HEK293 (cell line): ENCODE data around the gene DNAAF9.

Experiments
- CTCF ChIA-PET: fragments of 350-600 bp; formaldehyde crosslinking; extraction: SDS; loops from one replicate; lab custom pipeline; 2021; ENCODE audit warnings: antibody characterized with exemption; lab: Yijun Ruan, JAX
- POLR2A ChIA-PET: fragments of 300-600 bp; formaldehyde crosslinking; extraction: SDS; loops from one replicate; lab custom pipeline; 2020; ENCODE audit warnings: antibody characterized with exemption, inconsistent platforms; lab: Yijun Ruan, JAX
- H3K27ac ChIP-seq: fragments of 200-500 bp; sonication (Bioruptor generic); 2 replicates; pipeline ENCODE4 v1.5.1; 2014; ENCODE audit warnings: low read depth, low read length, control low read depth, inconsistent platforms; ENCODE audit errors: extremely low read depth
- H3K36me3 ChIP-seq, 2 experiments: fragments of 200-500 bp in 1 of 2; sonication (Bioruptor generic) in 1 of 2; 1 replicate in 1 of 2; 2 replicates in 1 of 2; pipeline ENCODE4 v1.5.1; 2014 to 2017; ENCODE audit warnings: inconsistent platforms in 2 of 2, low read length in 2 of 2; ENCODE audit not compliant: control insufficient read depth in 2 of 2, insufficient read depth in 1 of 2
- H3K4me1 ChIP-seq: fragments of 200-500 bp; sonication (Bioruptor generic); 2 replicates; pipeline ENCODE4 v1.5.1; 2014; ENCODE audit warnings: mild to moderate bottlenecking, low read length, inconsistent platforms; ENCODE audit not compliant: control insufficient read depth, insufficient read depth
- H3K4me3 ChIP-seq: 2 replicates; pipeline ENCODE4 v1.5.1; 2011; ENCODE audit warnings: low read depth, mild to moderate bottlenecking, control low read depth, low read length, moderate library complexity
- H3K9me3 ChIP-seq: fragments of 200-500 bp; sonication (Bioruptor generic); 2 replicates; pipeline ENCODE4 v1.5.1; 2014; ENCODE audit warnings: low read depth, low read length, inconsistent platforms; ENCODE audit not compliant: control insufficient read depth, insufficient read depth
- AEBP2 ChIP-seq: fragments of 450-650 bp; formaldehyde crosslinking; IDR thresholded peaks from 2 replicates; pipeline ENCODE4 v1.5.1; 2016; ENCODE audit warnings: missing biosample characterization, missing genetic modification characterization, borderline replicate concordance
- HOXA7 ChIP-seq: sonication (generic); formaldehyde crosslinking; IDR thresholded peaks from 2 replicates; pipeline ENCODE4 v1.8.1; 2022; ENCODE audit warnings: missing genetic modification reagents, borderline replicate concordance
- INSM2 ChIP-seq: fragments of 450-650 bp; formaldehyde crosslinking; IDR thresholded peaks from 2 replicates; pipeline ENCODE4 v1.5.1; 2016; ENCODE audit warnings: missing biosample characterization, missing genetic modification characterization
- SCRT2 ChIP-seq: fragments of 450-650 bp; formaldehyde crosslinking; IDR thresholded peaks from 2 replicates; pipeline ENCODE4 v1.5.1; 2016; ENCODE audit warnings: missing biosample characterization, missing genetic modification characterization
- TCF7L2 ChIP-seq: IDR thresholded peaks from 2 replicates; pipeline ENCODE4 v1.6.1; 2011; ENCODE audit warnings: low read depth, mild to moderate bottlenecking, inconsistent platforms, low read length, moderate library complexity, borderline replicate concordance
- TSHZ1 ChIP-seq: fragments of 450-650 bp; formaldehyde crosslinking; IDR thresholded peaks from 2 replicates; pipeline ENCODE4 v1.5.1; 2016; ENCODE audit warnings: missing biosample characterization, missing genetic modification characterization, borderline replicate concordance
- ZBTB21 ChIP-seq: fragments of 450-650 bp; formaldehyde crosslinking; IDR thresholded peaks from 2 replicates; pipeline ENCODE4 v1.5.1; 2017; ENCODE audit warnings: missing biosample characterization, missing genetic modification characterization
- ZIC2 ChIP-seq: fragments of 450-650 bp; formaldehyde crosslinking; IDR thresholded peaks from 2 replicates; pipeline ENCODE4 v1.5.1; 2016; ENCODE audit warnings: missing biosample characterization, missing genetic modification characterization
- ZNF114 ChIP-seq: fragments of 450-650 bp; formaldehyde crosslinking; IDR thresholded peaks from 2 replicates; pipeline ENCODE4 v1.5.0; 2017; ENCODE audit warnings: missing biosample characterization, missing genetic modification characterization
- ZNF140 ChIP-seq: fragments of 450-650 bp; formaldehyde crosslinking; IDR thresholded peaks from 2 replicates; pipeline ENCODE4 v1.5.1; 2016; ENCODE audit warnings: missing biosample characterization, missing genetic modification characterization
- ZNF169 ChIP-seq: fragments of 450-650 bp; formaldehyde crosslinking; IDR thresholded peaks from 2 replicates; pipeline ENCODE4 v1.5.1; 2016; ENCODE audit warnings: missing biosample characterization, missing genetic modification characterization
- ZNF24 ChIP-seq: fragments of 450-650 bp; formaldehyde crosslinking; IDR thresholded peaks from 2 replicates; pipeline ENCODE4 v1.5.1; 2016; ENCODE audit warnings: missing biosample characterization, missing genetic modification characterization
- ZNF404 ChIP-seq: fragments of 450-650 bp; formaldehyde crosslinking; IDR thresholded peaks from 2 replicates; pipeline ENCODE4 v1.5.1; 2017; ENCODE audit warnings: missing biosample characterization, missing genetic modification characterization
- ZNF423 ChIP-seq: fragments of 450-650 bp; formaldehyde crosslinking; IDR thresholded peaks from 2 replicates; pipeline ENCODE4 v1.5.1; 2016; ENCODE audit warnings: missing biosample characterization, missing genetic modification characterization
- ZNF585B ChIP-seq: fragments of 450-650 bp; formaldehyde crosslinking; IDR thresholded peaks from 2 replicates; pipeline ENCODE4 v1.5.1; 2016; ENCODE audit warnings: missing biosample characterization, missing genetic modification characterization
- ZNF701 ChIP-seq: fragments of 450-650 bp; formaldehyde crosslinking; IDR thresholded peaks from 2 replicates; pipeline ENCODE4 v1.5.1; 2016; ENCODE audit warnings: missing biosample characterization, missing genetic modification characterization
- ZNF792 ChIP-seq: fragments of 450-650 bp; formaldehyde crosslinking; IDR thresholded peaks from 2 replicates; pipeline ENCODE4 v1.5.1; 2016; ENCODE audit warnings: missing biosample characterization, missing genetic modification characterization
- TF ChIP-seq, protein P1 (sequence below): fragments of 450-650 bp; formaldehyde crosslinking; IDR thresholded peaks from 2 replicates; pipeline ENCODE4 v1.5.1; 2016; ENCODE audit warnings: missing biosample characterization, missing genetic modification characterization
- TF ChIP-seq, protein P2 (sequence below): fragments of 450-650 bp; formaldehyde crosslinking; IDR thresholded peaks from 2 replicates; pipeline ENCODE4 v1.5.1; 2017; ENCODE audit warnings: missing biosample characterization, missing genetic modification characterization

The DNAAF9 gene

DNA sequence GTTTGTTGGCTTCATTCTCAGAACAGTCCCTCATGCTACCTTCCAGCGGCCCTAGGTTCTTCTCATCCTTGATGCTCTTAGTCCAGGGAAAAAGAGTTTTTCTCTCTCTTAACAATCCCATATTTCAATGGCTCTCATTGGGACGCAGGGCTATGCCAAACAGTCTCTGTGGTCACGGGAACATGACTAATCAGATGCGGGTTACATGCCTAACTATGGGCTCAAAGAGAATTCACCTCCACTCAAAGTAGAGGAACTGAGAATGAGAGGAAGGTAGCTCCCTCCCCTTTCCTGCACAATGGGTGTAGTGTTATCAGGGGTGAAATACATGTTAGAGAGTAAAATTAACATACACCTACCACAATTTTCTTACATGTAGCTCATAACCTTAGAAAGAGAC is 45.2 kb upstream of the DNAAF9 start (continued):
- TF ChIP-seq TCF7L2: no peak
- no peak for TF ChIP-seq ZNF169 (tag by site-specific recombination)
- TF ChIP-seq, all 188 proteins: peak for 0

GRCh38 chr20:3452136-3452535 is 44.7 kb upstream of the DNAAF9 start:
- ChIA-PET POLR2A (no interaction called here), CTCF (interaction anchor here (1.0 to 1.8 kb wide), 3 partner anchors 13 to 26 kb away, joined by 3 to 4 read pairs (median 3); no protein-coding TSS in a partner anchor)
- Histone ChIP-seq H3K9me3 (no peaks in the 10 kb centered on the region), H3K27ac (no peak overlapping the region), H3K4me3 (no peak overlapping the region), H3K4me1 (no peaks in the 10 kb centered on the region), H3K36me3 (no peaks in the 10 kb centered on the region; a peak in 1 of 3 replicates)
- TF ChIP-seq AEBP2 (tag by site-specific recombination): no peak
- peak; percentile 58 for TF ChIP-seq ZIC2 (tag by site-specific recombination)

- TF ChIP-seq SCRT2 (tag by site-specific recombination) (0 out of 2 replicates have a peak, but pooled peaks have one; percentile 19), HOXA7 (CRISPR knock-in tag) (no peak)
- no peak overlapping the region for H3K27ac ChIP-seq
- no peaks in the 10 kb centered on the region; a peak in 1 of 3 replicates for H3K36me3 ChIP-seq
- ChIA-PET CTCF (no interaction called here), POLR2A (no interaction called here)
- H3K4me1 ChIP-seq: no peaks in the 10 kb centered on the region
- H3K9me3 ChIP-seq: no peaks in the 10 kb centered on the region
- no peak overlapping the region for H3K4me3 ChIP-seq
These were observed 41.9 kb upstream of the DNAAF9 start for GRCh38 chr20:3449319-3449718.

GRCh38 chr20:3447321-3447720 is 39.9 kb upstream of the DNAAF9 start:
- no peak overlapping the region for H3K27ac ChIP-seq
- POLR2A ChIA-PET: no interaction called here
- no peaks in the 10 kb centered on the region for H3K4me1 ChIP-seq
- CTCF ChIA-PET: no interaction called here
- H3K9me3 ChIP-seq: no peaks in the 10 kb centered on the region
- no peaks in the 10 kb centered on the region; a peak in 1 of 3 replicates for H3K36me3 ChIP-seq
- no peak overlapping the region for H3K4me3 ChIP-seq
- TF ChIP-seq ZNF114 (tag by site-specific recombination) (no peak), ZNF24 (tag by site-specific recombination) (no peak), ZNF701 (tag by site-specific recombination) (no peak), ZNF140 (no peak), TSHZ1 (tag by site-specific recombination) (no peak), ZNF792 (no peak), INSM2 (tag by site-specific recombination) (no peak), ZNF585B (tag by site-specific recombination) (no peak), ZNF404 (tag by site-specific recombination) (no peak), ZBTB21 (tag by site-specific recombination) (no peak), ZNF423 (tag by site-specific recombination) (no peak)
- TF ChIP-seq, protein P1, sequence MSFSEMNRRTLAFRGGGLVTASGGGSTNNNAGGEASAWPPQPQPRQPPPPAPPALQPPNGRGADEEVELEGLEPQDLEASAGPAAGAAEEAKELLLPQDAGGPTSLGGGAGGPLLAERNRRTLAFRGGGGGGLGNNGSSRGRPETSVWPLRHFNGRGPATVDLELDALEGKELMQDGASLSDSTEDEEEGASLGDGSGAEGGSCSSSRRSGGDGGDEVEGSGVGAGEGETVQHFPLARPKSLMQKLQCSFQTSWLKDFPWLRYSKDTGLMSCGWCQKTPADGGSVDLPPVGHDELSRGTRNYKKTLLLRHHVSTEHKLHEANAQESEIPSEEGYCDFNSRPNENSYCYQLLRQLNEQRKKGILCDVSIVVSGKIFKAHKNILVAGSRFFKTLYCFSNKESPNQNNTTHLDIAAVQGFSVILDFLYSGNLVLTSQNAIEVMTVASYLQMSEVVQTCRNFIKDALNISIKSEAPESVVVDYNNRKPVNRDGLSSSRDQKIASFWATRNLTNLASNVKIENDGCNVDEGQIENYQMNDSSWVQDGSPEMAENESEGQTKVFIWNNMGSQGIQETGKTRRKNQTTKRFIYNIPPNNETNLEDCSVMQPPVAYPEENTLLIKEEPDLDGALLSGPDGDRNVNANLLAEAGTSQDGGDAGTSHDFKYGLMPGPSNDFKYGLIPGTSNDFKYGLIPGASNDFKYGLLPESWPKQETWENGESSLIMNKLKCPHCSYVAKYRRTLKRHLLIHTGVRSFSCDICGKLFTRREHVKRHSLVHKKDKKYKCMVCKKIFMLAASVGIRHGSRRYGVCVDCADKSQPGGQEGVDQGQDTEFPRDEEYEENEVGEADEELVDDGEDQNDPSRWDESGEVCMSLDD (tag by site-specific recombination): no peak
- TF ChIP-seq, protein P2, sequence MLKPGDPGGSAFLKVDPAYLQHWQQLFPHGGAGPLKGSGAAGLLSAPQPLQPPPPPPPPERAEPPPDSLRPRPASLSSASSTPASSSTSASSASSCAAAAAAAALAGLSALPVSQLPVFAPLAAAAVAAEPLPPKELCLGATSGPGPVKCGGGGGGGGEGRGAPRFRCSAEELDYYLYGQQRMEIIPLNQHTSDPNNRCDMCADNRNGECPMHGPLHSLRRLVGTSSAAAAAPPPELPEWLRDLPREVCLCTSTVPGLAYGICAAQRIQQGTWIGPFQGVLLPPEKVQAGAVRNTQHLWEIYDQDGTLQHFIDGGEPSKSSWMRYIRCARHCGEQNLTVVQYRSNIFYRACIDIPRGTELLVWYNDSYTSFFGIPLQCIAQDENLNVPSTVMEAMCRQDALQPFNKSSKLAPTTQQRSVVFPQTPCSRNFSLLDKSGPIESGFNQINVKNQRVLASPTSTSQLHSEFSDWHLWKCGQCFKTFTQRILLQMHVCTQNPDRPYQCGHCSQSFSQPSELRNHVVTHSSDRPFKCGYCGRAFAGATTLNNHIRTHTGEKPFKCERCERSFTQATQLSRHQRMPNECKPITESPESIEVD (tag by site-specific recombination): no peak
